Esophagus muscularis mucosa (tissue), 3 donors: ENCODE data around the gene ALDOA.

Source experiments
- POLR2A ChIP-seq: fragments of 450-650 bp; IDR thresholded peaks from one replicate; pipeline ENCODE4 v1.6.1; 2017; ENCODE audit warnings: antibody characterized with exemption, moderate library complexity, mild to moderate bottlenecking, low read depth
- TF ChIP-seq, protein P1 (sequence below), 3 experiments: fragments of 200-600 bp in 2 of 3; fragments of 450-650 bp in 1 of 3; sonication (generic) in 2 of 3; IDR thresholded peaks; one replicate each; pipeline ENCODE4 v1.5.1; 2017 to 2019; ENCODE audit warnings: antibody characterized with exemption in 3 of 3, mild to moderate bottlenecking in 2 of 3, moderate library complexity in 1 of 3

DNA sequence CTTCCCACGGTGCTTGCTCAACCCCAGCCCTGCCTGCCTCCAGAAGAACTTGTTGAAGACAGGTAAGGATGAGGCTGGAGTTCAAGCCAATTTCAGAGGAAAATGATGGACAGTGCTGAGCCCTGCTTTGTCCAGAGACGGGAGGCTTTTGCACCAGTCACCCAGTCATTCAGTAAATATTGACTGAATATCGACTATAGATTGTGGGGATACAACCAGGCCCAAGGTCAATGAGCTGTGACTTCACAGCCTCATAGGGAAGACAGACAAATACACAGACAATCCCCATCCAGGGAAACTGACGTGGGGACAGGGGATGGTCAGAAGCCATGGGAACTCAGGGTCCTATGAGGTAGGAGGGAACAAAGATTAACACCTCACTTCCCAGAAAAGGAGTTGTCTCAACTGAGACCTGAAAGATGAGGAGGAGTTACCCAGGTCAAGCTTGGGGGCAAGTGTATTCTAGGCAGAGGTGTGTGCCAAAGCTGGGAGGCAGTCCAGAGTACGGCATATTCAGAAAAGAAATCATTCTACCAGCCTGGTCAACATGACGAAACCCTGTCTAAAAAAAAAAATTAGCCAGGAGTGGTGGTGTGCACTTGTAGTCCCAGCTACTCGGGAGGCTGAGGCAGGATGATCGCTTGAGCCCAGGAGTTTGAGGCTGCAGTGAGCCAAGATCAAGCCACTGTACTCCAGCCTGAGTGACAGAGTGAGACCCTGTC, 48.8 kb upstream of the ALDOA start:
- TF ChIP-seq, protein P1, sequence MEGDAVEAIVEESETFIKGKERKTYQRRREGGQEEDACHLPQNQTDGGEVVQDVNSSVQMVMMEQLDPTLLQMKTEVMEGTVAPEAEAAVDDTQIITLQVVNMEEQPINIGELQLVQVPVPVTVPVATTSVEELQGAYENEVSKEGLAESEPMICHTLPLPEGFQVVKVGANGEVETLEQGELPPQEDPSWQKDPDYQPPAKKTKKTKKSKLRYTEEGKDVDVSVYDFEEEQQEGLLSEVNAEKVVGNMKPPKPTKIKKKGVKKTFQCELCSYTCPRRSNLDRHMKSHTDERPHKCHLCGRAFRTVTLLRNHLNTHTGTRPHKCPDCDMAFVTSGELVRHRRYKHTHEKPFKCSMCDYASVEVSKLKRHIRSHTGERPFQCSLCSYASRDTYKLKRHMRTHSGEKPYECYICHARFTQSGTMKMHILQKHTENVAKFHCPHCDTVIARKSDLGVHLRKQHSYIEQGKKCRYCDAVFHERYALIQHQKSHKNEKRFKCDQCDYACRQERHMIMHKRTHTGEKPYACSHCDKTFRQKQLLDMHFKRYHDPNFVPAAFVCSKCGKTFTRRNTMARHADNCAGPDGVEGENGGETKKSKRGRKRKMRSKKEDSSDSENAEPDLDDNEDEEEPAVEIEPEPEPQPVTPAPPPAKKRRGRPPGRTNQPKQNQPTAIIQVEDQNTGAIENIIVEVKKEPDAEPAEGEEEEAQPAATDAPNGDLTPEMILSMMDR (IDR thresholded peaks at IDR 0.05): no peak
- TF ChIP-seq POLR2A: no peak
